DOHH2 (cell line): Measurements from ENCODE around the gene ASB1.

ENCODE experiments used
- H3F3A ChIP-seq: fragments of 200-600 bp; sonication (generic), shearing (Covaris generic); 2 replicates; pipeline ENCODE4 v1.6.0; 2016; ENCODE audit warnings: antibody characterized with exemption, mild to moderate bottlenecking; ENCODE audit not compliant: control insufficient read depth, insufficient read depth
- H3K27ac ChIP-seq: fragments of 200-600 bp; sonication (generic); 2 replicates; pipeline ENCODE4 v1.5.1; 2014; ENCODE audit warnings: low read depth, mild to moderate bottlenecking, low read length, moderate library complexity
- H3K27me3 ChIP-seq: fragments of 200-600 bp; sonication (generic); 2 replicates; pipeline ENCODE4 v1.6.1; 2014; ENCODE audit warnings: mild to moderate bottlenecking, low read length, mixed read lengths; ENCODE audit not compliant: control insufficient read depth
- H3K36me3 ChIP-seq: fragments of 200-600 bp; sonication (generic); 2 replicates; pipeline ENCODE4 v1.6.1; 2014; ENCODE audit warnings: mild to moderate bottlenecking, low read length, moderate library complexity, mixed read lengths; ENCODE audit not compliant: control insufficient read depth
- H3K4me1 ChIP-seq: fragments of 200-600 bp; sonication (generic); 2 replicates; pipeline ENCODE4 v1.6.1; 2014; ENCODE audit warnings: mild to moderate bottlenecking, low read length, mixed read lengths; ENCODE audit not compliant: control insufficient read depth
- H3K4me2 ChIP-seq: fragments of 200-600 bp; sonication (generic); 2 replicates; pipeline ENCODE4 v1.6.0; 2014; ENCODE audit warnings: mild to moderate bottlenecking, low read length, moderate library complexity
- H3K4me3 ChIP-seq: fragments of 200-600 bp; sonication (generic); 2 replicates; pipeline ENCODE4 v1.5.1; 2014; ENCODE audit warnings: mild to moderate bottlenecking, low read length, mixed read lengths
- H3K79me2 ChIP-seq: fragments of 200-600 bp; sonication (generic); 2 replicates; pipeline ENCODE4 v1.6.1; 2014; ENCODE audit warnings: mild to moderate bottlenecking, low read length, mixed read lengths; ENCODE audit not compliant: control insufficient read depth
- H3K9me2 ChIP-seq: fragments of 200-600 bp; sonication (generic); replicated peaks from 2 replicates; pipeline ENCODE4 v1.6.1; 2014; ENCODE audit warnings: mild to moderate bottlenecking, low read length, mixed read lengths; ENCODE audit not compliant: control insufficient read depth
- H3K9me3 ChIP-seq: fragments of 200-600 bp; sonication (generic); 2 replicates; pipeline ENCODE4 v1.6.1; 2014; ENCODE audit warnings: antibody characterized with exemption, low read length, mixed read lengths; ENCODE audit not compliant: control insufficient read depth, insufficient read depth
- H4K20me1 ChIP-seq: fragments of 200-600 bp; sonication (generic); 2 replicates; pipeline ENCODE4 v1.6.0; 2014; ENCODE audit warnings: low read depth, mild to moderate bottlenecking, antibody characterized with exemption, low read length, moderate library complexity; ENCODE audit not compliant: control insufficient read depth, insufficient read depth
- CTCF ChIP-seq: fragments of 200-600 bp; sonication (generic); IDR thresholded peaks from one replicate; pipeline ENCODE4 v1.5.1; 2014; ENCODE audit warnings: antibody characterized with exemption, mild to moderate bottlenecking, low read depth, low read length; ENCODE audit not compliant: poor library complexity, severe bottlenecking
- EZH2phosphoT487 ChIP-seq: fragments of 200-600 bp; sonication (generic); IDR thresholded peaks from 2 replicates; pipeline ENCODE4 v1.6.1; 2017; ENCODE audit warnings: borderline replicate concordance, mild to moderate bottlenecking, antibody characterized with exemption, low read length, moderate library complexity, mixed read lengths

Gene ASB1

GRCh38 chr2:238413368-238413767 is 13.4 kb upstream of the ASB1 start:
- H3K79me2 ChIP-seq: no peaks in the 10 kb centered on the region
- no peaks in the 10 kb centered on the region for H3F3A ChIP-seq
- no peaks in the 10 kb centered on the region for H3K36me3 ChIP-seq
- no peak for TF ChIP-seq EZH2phosphoT487
- no peaks in the 10 kb centered on the region for H3K4me1 ChIP-seq
- H3K27ac ChIP-seq: no peak overlapping the region
- no peak overlapping the region for H3K4me2 ChIP-seq
- H3K9me3 ChIP-seq: peaks cover 19% of the 10 kb centered on the region; the same call in 1 of the 2 replicates
- H3K27me3 ChIP-seq: no peaks in the 10 kb centered on the region
- H3K4me3 ChIP-seq: no peak overlapping the region
- no peaks in the 10 kb centered on the region for H3K9me2 ChIP-seq
- H4K20me1 ChIP-seq: no peaks in the 10 kb centered on the region

GRCh38 chr2:238415036-238415764 is 11.5 kb upstream of the ASB1 start:
- peaks cover 19% of the 10 kb centered on the region; the same call in 1 of the 2 replicates for H3K9me3 ChIP-seq
- no peaks in the 10 kb centered on the region for H3F3A ChIP-seq
- no peaks in the 10 kb centered on the region for H3K9me2 ChIP-seq
- TF ChIP-seq EZH2phosphoT487 (no peak), CTCF (no peak)
- no peaks in the 10 kb centered on the region for H4K20me1 ChIP-seq
- H3K27ac ChIP-seq: no peak overlapping the region
- H3K4me3 ChIP-seq: no peak overlapping the region
- no peaks in the 10 kb centered on the region for H3K27me3 ChIP-seq
- no peak overlapping the region for H3K4me2 ChIP-seq
- H3K4me1 ChIP-seq: no peaks in the 10 kb centered on the region
- H3K36me3 ChIP-seq: no peaks in the 10 kb centered on the region
- no peaks in the 10 kb centered on the region for H3K79me2 ChIP-seq

GRCh38 chr2:238415893-238416292 is 10.8 kb upstream of the ASB1 start:
- Histone ChIP-seq H4K20me1 (no peaks in the 10 kb centered on the region), H3K4me2 (no peak overlapping the region), H3K9me2 (no peaks in the 10 kb centered on the region), H3K79me2 (no peaks in the 10 kb centered on the region), H3K4me1 (no peaks in the 10 kb centered on the region), H3K27me3 (no peaks in the 10 kb centered on the region), H3K27ac (no peak overlapping the region), H3K36me3 (no peaks in the 10 kb centered on the region), H3K4me3 (no peak overlapping the region), H3F3A (no peaks in the 10 kb centered on the region), H3K9me3 (peaks cover 19% of the 10 kb centered on the region; the same call in 1 of the 2 replicates)
- no peak for TF ChIP-seq CTCF
- no peak for TF ChIP-seq EZH2phosphoT487

- Histone ChIP-seq H3K36me3 (no peaks in the 10 kb centered on the region), H3K79me2 (no peaks in the 10 kb centered on the region)
Observed at GRCh38 chr2:238418196-238418998, 8.3 kb upstream of the ASB1 start.

More at GRCh38 chr2:238418196-238418998, 8.3 kb upstream of the ASB1 start:
- peaks cover 19% of the 10 kb centered on the region; the same call in 1 of the 2 replicates for H3K9me3 ChIP-seq
- H3K4me3 ChIP-seq: no peak overlapping the region
- H3F3A ChIP-seq: no peaks in the 10 kb centered on the region
- H3K27me3 ChIP-seq: no peaks in the 10 kb centered on the region
- no peaks in the 10 kb centered on the region for H3K4me1 ChIP-seq
- no peaks in the 10 kb centered on the region for H4K20me1 ChIP-seq
- H3K4me2 ChIP-seq: no peak overlapping the region
- H3K27ac ChIP-seq: no peak overlapping the region
- TF ChIP-seq CTCF: no peak
- H3K9me2 ChIP-seq: no peaks in the 10 kb centered on the region
